Hematopoietic multipotent progenitor cell treated with erythropoietin and hydrocortisone succinate and interleukin-3 and kit ligand, for 6 days (in vitro differentiated cells): ENCODE measurements around the gene TXK.

ENCODE experiments used
- DNase-seq: peaks from one replicate; pipeline ENCODE4 v3.0.0-alpha.2; 2015

Gene TXK

GRCh38 chr4:48133669-48134068 is 381 bp downstream of the TXK start:
- DNase-seq = no peak

- no peak for DNase-seq
Observed at GRCh38 chr4:48131736-48132135, 2.3 kb downstream of the TXK start.

- DNase-seq = no peak
Observed at GRCh38 chr4:48130100-48130499, 4.0 kb downstream of the TXK start.

- peak; percentile 54 for DNase-seq
Observed at GRCh38 chr4:48129307-48130014, 4.6 kb downstream of the TXK start.

GRCh38 chr4:48127682-48128404 is 6.2 kb downstream of the TXK start:
- DNase-seq = peak; percentile 83

- DNase-seq = no peak
Observed at GRCh38 chr4:48127231-48127630, 6.8 kb downstream of the TXK start.

- DNase-seq = peak; percentile 33
Observed at GRCh38 chr4:48126621-48127020, 7.4 kb downstream of the TXK start.

- DNase-seq = no peak
Observed at GRCh38 chr4:48124870-48125269, 9.2 kb downstream of the TXK start.

GRCh38 chr4:48122756-48123155 is 11.3 kb downstream of the TXK start:
- no peak for DNase-seq

GRCh38 chr4:48121180-48121579 is 12.9 kb downstream of the TXK start:
- no peak for DNase-seq

- no peak for DNase-seq
Observed at GRCh38 chr4:48120132-48120531, 13.9 kb downstream of the TXK start.

GRCh38 chr4:48119646-48120045 is 14.4 kb downstream of the TXK start:
- DNase-seq = no peak

- DNase-seq = no peak
Observed at GRCh38 chr4:48118081-48118480, 16.0 kb downstream of the TXK start.

- no peak for DNase-seq
Observed at GRCh38 chr4:48116582-48116981, 17.5 kb downstream of the TXK start.

- DNase-seq = no peak
Observed at GRCh38 chr4:48114412-48114811, 19.6 kb downstream of the TXK start.

GRCh38 chr4:48112017-48112667 is 21.9 kb downstream of the TXK start:
- no peak for DNase-seq

GRCh38 chr4:48110452-48110978 is 23.5 kb downstream of the TXK start:
- DNase-seq = no peak

- peak; percentile 79 for DNase-seq
Observed at GRCh38 chr4:48109413-48110263, 24.4 kb downstream of the TXK start.

- no peak for DNase-seq
Observed at GRCh38 chr4:48108309-48109073, 25.6 kb downstream of the TXK start.

- no peak for DNase-seq
Observed at GRCh38 chr4:48105230-48105629, 28.8 kb downstream of the TXK start.

GRCh38 chr4:48103483-48104139 is 30.4 kb downstream of the TXK start:
- no peak for DNase-seq

- DNase-seq = no peak
Observed at GRCh38 chr4:48102303-48102702, 31.7 kb downstream of the TXK start.
